T1000 (cell line): ENCODE measurements around the gene ETV5.

ENCODE experiments used
- DNase-seq: peaks from one replicate; lab custom pipeline; 2025; ENCODE audit warnings: mixed read lengths; lab: John Stamatoyannopoulos, UW

The ETV5 gene

DNA sequence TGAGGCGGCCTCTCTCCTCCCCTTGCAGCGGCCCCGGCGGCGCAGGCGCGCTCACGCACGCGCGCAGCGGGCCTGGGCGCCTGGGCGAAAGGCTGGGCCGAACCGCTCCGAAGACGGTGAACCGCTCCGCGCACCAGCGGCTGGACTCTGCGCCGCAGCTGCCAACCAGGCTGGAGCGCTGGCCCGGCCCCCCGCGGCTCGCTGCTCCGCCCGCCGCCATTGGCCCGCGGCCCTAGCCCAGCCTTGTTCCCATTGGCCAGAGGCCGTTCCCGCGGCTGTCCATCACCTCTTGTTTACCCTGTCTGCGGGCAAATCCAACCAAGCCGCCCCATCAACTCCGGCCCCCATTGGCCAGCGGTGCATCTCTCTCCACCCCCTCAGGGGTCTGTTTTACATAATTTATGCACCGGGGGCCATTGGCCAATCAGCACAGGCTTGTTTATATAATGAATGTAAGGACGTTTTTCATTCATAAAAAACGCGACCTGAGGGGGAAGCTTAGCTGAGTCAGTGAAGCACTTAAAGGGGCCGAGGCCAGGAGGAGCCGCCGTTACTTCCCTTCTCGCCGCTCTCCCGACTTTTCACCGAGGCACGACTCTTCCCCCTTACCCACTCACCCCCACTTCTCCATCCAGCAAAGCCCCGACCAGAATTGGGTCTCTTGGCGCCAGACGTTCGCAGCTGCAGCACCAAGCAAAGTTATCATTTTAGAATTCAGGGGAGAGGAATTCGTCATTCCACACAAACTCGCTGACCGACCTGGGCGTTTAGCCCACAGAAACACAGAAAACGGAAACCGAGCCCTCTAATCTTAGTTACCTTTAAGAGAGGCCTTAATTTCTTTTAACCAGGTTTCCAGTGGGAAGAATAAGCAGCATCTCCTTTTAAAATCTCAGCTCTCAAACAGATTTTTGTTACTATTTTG lies at the start of gene ETV5:
ETV5 (minus strand) TSS at position 149 of the 925 bp plus-strand sequence. CDS start 3,221 bp downstream, outside the sequence.
- peak; percentile 99 for DNase-seq

DNA sequence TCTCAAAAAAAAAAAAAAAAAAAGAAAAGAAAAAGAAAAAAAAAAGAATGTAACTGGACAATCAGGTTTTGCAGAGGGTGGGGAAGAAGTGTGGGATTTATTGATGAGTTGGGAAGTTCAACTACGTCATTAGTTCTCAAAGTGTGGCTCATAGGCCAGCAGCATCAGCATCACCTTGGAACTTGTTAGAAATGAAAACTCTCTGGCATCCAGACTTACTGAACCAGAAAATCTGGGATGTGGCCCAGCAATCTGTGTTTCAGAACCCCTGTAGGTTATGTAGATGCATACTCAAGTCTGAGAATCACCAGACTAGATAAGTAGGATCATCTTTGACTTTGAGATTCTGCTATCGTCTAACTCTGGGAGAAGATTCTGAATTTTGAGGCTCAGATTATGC lies 45.8 kb upstream of the ETV5 start:
- no peak for DNase-seq

DNA sequence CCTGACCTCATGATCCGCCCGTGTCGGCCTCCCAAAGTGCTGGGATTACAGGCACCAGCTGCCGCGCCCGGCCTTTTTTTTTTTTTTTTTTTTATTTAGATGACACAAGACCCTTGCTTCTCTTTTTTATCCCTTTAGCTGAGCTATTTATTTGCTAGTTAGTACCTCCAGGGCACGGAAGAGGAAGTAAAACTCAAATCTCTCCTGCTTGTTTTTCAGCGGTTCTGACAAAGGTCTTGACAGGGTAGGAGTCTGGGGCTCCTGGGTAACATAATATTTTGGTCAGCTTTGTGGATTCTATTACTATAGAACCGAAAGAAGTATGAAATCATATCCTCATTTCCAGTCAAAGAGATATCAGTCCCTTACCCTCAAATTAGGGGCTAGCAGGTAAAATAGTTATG lies 44.0 kb upstream of the ETV5 start:
- no peak for DNase-seq

DNA sequence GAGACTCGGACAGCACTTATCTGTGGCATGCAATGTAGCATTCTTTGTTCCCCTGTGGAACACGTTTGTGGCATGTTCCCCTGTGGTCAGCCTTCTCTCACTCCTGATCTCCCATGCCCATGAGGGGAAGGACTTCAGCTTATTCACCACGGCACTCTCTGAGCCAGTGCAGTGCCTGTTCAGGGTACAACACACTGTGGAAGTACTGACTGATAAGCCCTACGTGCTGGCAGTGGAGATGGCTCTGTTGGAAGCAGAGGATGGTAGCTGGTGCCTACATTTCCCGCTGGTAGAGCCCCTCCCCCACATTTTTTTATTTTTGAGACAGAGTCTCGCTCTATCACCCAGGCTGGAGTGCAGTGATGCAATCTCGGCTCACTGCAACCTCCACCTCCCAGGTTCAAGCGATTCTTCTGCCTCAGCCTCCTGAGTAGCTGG lies 43.5 kb upstream of the ETV5 start:
- DNase-seq, result no peak

DNA sequence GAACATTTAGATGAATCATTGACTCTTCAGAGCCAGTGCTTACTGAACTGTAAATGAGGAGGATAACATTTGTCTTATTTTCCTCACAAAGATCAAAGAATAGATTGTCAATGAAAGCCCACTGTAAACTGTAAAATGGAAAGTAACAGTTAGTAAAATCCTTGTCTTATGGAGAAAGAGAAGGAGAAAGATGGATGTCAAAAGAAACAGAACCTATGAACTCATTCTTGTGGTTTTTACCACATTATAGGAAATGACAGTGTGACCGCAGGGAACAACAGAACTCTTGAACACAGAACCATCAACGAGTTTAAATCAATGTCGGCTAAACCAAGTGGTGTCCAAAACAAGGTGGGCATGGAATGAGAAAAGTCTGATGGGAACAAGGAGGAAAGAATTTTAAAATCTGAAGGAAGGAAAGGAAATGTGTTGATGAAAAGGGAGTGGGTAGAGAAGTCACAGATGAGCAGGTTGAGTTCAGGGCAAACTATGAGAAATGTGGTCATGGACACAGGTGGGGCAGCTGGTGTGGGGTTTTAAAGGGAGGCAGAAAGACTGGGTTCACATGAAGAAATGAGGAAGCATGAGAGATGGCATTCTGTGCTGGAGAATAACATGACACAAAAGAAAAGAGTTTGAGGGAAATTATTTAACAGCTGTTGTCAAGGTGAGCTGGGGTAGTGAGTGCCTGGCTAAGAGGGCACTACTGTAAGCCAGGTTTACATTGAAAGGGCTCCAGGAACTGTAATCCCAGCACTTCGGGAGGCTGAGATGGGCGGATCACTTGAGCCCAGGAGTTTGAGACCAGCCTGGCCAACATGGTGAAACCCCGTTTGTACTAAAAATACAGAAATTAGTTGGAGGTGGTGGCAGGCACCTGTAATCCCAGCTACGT lies 42.4 kb upstream of the ETV5 start:
- DNase-seq, result no peak

DNA sequence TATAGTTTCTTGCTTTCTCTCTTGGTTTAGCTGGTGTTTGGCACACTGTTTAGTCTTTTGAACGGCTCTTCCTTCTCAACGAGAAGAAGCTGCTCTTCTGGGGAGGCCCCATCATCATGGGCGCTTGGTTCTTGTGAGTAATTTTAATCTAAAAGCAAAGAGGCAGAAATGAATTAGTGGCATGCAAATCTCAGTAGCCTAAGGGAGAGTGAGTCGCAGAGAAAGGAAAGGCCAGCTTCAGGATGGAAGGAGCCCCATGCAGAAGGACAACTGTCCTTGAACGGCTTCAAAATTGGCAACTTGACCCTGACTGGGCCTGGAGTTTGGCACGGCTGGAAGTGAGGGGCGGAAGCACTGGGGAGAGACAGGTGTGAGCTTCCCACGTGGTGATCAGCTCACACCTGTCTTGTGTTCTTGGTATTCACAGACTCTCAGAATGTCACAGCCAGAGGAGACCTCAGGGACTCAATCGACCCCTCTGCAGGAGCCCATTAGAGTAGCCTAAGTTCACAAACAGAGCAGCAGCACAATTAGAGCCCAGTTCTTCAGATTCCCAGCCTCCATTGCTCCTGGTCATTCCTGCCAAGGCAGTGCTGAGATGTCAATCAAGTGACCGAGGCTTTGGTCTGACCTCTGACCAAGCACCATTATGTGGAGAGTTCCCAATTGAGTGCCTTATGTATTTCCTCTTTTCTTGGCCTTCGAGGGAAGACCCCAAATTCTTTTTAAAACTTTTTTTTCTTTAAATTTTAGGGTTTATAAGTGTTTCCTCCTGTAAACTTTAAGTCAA lies 41.3 kb upstream of the ETV5 start:
- DNase-seq, result no peak

DNA sequence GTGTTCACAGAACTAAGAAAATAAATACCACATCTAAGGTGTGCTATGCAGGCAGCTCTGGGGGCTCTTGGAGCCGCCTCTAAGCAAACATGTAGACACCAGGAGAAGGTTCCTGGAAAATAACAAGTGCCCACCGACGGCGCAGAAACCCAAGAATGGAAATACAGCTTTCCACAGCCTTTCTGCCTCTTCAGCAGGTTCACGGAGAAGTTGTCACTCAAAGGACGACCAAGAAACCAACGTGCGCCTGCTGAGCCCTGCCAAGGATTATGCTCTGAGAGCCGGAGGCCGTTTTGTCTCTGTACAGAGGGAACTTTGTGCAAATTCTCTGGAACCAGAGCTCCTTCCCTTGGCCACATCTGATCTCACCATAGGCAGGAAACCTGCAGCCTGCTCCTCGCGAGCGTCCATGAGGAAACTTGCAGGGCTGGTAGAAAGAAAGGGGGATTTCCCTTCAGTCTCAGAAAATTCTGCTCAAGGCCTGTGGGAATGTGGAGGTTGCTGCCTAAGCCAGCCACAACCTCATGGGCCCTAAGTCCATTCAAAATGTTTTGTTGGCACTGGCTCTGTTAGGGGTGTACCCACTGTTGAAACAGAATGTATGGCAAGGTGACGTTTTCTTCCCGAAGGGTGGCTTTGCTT lies 40.6 kb upstream of the ETV5 start:
- no peak for DNase-seq

DNA sequence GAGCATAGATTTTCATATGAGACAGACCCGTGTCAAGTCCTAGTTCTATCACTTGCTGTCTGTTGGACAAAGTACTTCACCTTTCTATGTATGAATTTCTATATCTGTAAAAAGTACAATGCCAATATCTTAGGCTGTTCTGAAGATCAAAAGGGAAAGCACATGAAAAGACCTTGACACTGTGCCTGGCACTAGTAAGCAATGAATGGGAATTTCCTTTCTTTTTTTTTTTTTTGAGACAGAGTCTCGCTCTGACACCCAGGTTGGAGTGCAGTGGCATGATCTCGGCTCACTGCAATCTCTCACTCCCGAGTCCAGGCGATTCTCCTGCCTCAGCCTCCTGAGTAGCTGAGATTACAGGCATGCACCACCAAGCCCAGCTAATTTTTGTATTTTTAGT lies 35.4 kb upstream of the ETV5 start:
- DNase-seq, result no peak

DNA sequence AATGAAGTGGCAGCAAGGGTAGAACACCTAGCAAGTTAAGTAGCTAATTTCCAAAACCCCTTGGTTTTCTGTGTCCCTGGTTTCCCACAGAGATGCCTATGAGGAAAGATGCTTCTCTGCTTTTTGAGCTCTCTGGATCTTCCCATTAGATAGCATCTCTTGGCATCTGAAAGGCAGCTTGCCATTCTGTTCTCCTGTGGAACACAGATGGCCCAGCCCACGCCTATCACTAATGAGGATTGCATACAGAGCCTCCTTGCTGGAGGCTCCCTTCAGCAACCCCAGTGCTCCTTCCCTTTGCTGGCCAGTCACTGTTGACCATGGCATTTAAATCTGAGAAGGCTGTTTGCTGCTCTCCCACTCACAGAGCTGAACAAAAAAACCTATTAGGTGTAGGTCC lies 34.4 kb upstream of the ETV5 start:
- no peak for DNase-seq

DNA sequence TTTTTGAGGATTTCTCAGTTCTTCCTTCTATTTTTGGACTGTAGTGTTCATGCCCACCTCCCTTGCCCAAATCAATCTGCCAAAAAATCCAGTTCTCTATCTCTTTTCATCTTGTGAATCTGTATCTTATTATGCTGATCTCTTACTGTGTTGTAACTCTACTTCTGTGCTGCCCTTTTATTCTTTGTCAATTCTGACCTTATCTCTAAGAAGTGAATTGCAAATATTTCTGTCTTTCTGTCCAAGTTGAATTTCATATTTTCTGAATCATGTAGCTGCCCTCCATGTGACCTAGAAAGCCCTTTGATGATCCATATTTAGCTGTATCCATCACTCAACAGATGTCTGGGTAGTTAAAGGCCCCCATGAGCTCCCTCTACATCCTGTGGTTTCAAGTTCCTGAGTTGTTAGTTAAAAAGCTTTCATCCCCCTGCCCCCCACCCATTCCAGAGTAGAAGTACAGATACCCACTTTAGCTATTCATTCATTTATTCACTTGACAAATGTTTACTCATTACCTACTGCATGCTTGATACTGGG lies 33.6 kb upstream of the ETV5 start:
- no peak for DNase-seq

DNA sequence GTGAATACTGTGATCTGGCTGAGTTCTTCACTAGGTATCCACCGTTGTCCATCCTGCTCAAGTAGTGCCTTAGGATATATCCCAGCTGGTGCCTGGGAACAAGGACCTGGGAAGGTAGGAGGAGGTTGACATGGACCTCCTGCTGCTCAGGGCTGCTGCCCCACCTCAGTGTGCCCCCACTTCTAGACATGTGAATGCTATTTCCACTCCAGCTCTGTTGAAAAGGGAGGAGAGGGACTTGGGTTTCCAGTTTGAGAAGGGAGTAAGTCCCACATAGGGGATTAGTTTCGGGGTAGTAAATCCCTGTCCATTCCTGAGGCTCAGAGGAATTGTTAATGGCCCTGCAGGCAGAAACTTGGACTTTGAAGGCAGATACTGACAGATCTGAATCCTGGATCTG lies 32.9 kb upstream of the ETV5 start:
- DNase-seq, result no peak

DNA sequence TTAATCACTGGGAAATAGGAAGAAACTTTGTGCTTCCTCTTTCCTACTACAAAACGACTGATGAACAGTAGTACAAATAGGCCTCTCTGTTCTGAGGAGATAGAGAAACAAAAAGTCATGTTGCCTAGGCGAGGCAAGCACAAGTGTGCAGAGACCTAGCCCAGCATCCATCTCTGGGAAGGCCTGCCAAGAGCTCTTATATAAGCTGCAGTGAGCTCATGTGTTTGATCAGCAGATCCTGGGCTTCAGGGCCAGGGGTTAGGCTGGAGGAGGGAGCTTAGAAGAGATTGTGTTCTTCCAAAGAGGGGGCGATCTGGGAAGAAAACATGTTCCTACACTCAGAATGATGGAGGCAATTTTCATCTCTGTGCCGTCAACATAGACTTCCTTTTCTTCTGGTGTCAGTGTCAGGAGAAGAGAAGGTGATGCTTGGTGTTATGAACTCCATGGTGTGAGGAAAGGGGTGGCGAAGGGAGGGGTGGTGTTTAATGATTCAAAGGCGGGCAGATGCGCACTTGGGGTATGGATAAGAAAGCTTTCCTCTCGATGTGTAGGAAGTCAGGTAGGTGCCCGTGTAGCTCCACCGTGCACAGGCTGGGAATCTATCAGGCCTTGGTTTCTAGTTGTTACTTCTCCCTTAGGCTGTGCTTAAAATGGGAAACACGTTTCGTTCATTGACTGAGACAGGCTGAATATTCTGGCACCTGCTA lies 29.5 kb upstream of the ETV5 start:
- DNase-seq, result no peak

DNA sequence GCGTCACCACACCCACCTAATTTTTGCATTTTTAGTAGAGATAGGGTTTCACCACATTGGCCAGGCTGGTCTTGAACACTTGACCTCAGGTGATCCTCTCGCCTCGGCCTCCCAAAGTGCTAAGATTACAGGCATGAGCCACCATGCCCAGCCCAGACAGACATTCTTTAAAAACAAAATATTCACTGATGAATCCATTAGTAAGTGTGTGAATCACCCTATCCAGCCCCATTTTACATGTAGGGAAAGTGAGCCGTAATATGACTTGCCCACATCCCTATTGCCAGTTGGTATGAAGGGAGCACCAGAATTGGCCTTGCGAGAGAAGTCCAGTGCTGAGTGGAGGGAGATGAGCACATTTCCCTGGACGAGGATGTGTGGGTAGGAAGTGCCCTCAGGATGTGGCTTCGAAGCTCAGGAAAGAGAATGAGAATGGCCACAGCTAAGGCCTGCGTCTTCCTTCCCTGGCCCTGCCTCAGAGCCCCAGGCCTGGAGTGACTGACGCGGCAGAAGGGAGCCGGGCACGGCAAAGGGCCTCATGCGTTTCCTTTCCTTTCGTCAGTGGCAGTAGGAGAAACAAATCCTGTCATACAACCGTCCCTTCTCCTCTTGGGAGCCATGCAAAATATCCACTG lies 28.3 kb upstream of the ETV5 start:
- DNase-seq, result no peak

DNA sequence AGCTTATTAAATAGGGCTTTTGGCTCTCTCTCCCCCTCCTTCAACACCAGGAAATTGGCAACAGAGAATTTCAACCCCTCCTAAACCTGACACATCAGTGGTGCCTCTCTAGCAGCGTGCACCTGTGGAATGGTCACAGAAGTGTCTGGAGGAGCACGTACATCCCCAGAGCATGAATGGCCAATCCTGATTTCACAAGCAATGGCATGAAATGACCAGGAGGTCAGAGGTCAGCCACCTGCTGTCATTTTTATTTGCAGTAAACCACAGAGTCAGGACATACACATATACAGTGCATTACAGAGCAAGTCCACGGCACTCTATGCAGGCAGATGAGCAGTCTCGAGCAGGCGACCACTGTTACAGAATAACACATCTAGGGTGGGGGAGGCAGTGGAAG lies 25.1 kb upstream of the ETV5 start:
- DNase-seq, result no peak

DNA sequence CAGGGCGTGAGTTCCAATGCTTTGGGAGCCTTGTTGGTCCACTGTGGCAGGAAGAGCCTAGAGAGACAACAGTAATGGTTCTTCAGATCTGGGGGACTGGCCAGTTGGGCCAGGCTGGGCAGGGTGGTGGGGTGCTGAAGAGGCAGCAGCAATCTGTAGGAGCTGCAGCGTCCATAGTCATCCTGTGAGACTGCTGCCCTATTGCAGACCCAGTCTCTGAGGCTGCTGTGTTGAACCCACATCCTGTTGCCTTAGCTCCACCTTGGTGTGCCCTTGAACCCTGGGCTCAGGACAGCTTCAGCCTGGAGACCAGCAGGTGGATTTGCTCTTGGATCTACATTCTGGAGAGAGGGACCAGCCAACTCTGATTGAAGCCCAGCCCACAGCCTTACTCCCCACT lies 23.6 kb upstream of the ETV5 start:
- DNase-seq, result no peak

DNA sequence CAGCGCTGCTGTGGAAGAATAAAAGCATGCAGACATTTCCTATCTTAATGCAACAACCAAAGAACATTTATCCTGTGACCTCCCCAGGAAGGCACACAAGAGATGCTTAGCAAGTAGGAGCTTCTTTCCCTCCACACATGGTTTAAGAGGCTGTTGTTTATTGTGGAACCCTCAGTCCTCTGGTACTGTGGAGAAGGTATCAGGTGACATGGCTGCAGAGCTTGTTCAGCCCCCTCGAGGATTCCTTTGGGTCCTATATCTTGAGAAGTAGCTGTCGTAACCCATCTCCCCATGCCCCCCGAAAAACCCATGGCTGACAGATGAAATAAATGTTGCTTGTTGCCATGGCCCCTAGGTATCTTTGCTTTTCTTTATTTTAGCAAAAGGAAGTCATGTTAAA lies 20.3 kb upstream of the ETV5 start:
- no peak for DNase-seq

DNA sequence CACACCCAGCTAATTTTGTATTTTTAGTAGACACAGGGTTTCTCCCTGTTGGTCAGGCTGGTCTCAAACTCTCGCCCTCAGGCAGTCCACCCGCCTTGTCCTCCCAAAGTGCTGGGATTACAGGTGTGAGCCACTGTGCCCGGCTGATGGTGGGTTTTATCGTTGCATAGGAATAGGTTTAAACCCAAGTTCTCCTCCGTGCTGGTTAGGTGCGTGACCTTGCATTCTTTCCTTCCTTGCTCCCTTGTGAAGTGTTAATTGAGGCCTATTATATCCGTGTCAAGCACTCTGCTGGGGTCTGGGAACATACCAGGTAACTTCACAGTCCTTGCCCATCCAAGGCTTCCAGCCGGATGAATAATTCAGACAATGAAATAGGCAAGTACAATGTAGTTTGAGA lies 19.3 kb upstream of the ETV5 start:
- DNase-seq, result no peak

DNA sequence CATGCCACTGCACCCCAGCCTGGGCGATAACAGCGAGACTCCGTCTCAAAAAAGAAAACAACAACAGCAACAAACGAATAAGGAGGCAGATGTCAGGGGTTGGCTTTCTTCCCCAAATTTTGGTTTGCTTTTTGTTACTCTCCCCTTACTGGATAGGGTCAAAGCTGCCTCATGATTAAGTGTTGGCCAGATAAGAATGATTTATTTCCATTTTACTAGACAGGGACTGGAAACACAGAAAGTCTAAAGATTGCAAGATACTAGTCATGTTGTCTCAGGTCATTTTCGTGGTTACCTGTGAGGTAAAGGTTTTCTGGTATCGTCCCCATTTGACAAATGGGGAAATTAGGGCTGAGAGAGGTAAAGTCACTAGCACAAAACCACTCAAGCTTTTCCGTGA lies 18.6 kb upstream of the ETV5 start:
- no peak for DNase-seq

DNA sequence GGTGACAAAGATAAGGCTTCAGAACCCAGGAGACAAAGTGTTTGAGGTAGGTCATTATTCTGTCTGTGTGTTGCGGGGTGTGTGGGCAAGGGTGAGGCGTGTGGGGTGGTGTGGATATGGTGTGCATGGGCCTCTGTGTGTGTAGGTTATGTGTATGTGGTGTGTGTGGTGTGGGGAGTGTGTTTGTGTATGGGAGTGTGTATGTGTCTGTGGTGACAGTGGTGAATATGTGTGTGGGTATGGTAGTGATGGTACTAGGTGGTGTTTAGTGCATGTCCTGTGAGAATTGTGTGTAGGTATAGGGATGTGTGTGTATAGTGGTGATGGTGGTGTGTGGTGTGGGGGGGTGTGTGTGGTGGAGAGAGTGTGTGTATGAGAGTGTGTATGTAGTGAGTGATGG lies 16.2 kb upstream of the ETV5 start:
- DNase-seq, result no peak

DNA sequence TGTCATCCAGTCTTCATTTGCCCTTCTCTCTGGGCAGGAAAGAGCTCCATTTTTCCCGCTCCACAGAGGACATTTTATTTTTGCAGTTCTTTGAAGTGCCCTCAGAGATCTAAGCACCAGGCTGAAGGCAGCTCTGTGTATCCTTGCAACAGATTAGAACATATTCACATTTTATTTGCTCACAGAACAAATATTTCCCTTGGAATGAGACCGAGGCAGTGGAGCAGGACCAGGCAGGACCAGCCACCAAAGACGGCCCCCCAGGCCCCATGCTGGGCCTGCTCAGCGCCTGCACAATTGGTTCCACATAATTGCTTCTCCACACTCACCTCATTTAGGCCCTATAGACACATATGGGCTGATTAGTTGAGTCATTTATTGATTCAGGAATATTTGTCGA lies 15.7 kb upstream of the ETV5 start:
- DNase-seq, result no peak
